ENCODE results near the gene LHB. TPM values are rescaled to one million over a fixed set of nuclear protein-coding genes. Genes with fewer than 3 reads are reported as not detected.
A peak's percentile ranks its signal among the peaks of the same experiment; 100 is the strongest.
"Not testable (repeated sequence)": the region's sequence is repeated elsewhere in the genome, so short reads cannot be mapped to it uniquely, and the experiment has no call there.

The LHB gene
- total and polyA plus RNA-seq, 2 donors (not counting 1 experiment from before 2014, with no cell fraction given) = not detected

- Histone ChIP-seq H3K4me1 (ENCODE audit: control insufficient read depth, extremely low read depth, insufficient read depth, low read length) (peaks cover 2% of the 10 kb centered on the region), H2AFZ (ENCODE audit: low read length) (peak overlapping the region; percentile 62), H4K20me1 (ENCODE audit: control insufficient read depth, extremely low read depth, insufficient read depth, low read length) (no peaks in the 10 kb centered on the region), H3K36me3 (ENCODE audit: control insufficient read depth, insufficient read depth, low read length) (no peaks in the 10 kb centered on the region), H3K4me3 (replicated peaks in 1 of 4; ENCODE audit: control extremely low read depth in 1 of 4, insufficient read depth in 1 of 4, low read depth in 3 of 4, low read length in 4 of 4) (peak overlapping the region; percentile 45 to 64 (median 52)), H3K27ac (ENCODE audit: insufficient read depth, low read length) (peak overlapping the region; percentile 8), H3K4me2 (ENCODE audit: extremely low read depth, insufficient read depth, low read length) (peak overlapping the region; percentile 94), H3K9ac (ENCODE audit: insufficient read depth, low read length) (peak overlapping the region; percentile 16), H3K27me3 (ENCODE audit: control insufficient read depth, insufficient read depth, low read length) (no peaks in the 10 kb centered on the region), H3K9me3 (ENCODE audit: control insufficient read depth, insufficient read depth, low read depth, low read length) (no peaks in the 10 kb centered on the region), H3K79me2 (ENCODE audit: control insufficient read depth, insufficient read depth, low read length) (no peaks in the 10 kb centered on the region)
- TF ChIP-seq, protein P1, sequence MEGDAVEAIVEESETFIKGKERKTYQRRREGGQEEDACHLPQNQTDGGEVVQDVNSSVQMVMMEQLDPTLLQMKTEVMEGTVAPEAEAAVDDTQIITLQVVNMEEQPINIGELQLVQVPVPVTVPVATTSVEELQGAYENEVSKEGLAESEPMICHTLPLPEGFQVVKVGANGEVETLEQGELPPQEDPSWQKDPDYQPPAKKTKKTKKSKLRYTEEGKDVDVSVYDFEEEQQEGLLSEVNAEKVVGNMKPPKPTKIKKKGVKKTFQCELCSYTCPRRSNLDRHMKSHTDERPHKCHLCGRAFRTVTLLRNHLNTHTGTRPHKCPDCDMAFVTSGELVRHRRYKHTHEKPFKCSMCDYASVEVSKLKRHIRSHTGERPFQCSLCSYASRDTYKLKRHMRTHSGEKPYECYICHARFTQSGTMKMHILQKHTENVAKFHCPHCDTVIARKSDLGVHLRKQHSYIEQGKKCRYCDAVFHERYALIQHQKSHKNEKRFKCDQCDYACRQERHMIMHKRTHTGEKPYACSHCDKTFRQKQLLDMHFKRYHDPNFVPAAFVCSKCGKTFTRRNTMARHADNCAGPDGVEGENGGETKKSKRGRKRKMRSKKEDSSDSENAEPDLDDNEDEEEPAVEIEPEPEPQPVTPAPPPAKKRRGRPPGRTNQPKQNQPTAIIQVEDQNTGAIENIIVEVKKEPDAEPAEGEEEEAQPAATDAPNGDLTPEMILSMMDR (conservative IDR thresholded peaks at IDR 0.05 in 1 of 2, IDR thresholded peaks at IDR 0.05 in 1 of 2; ENCODE audit: low read depth in 1 of 2, low read length in 2 of 2) = peak; percentile 16 to 24
- TF ChIP-seq EZH2 (IDR thresholded peaks at IDR 0.05; ENCODE audit: low read length, missing control alignments) = no peak
- peak; percentile 20 to 59 for DNase-seq (ENCODE audit: low read depth in 2 of 2)
Measured at GRCh38 chr19:49056101-49056901, 39.4 kb upstream of the LHB start.

DNA sequence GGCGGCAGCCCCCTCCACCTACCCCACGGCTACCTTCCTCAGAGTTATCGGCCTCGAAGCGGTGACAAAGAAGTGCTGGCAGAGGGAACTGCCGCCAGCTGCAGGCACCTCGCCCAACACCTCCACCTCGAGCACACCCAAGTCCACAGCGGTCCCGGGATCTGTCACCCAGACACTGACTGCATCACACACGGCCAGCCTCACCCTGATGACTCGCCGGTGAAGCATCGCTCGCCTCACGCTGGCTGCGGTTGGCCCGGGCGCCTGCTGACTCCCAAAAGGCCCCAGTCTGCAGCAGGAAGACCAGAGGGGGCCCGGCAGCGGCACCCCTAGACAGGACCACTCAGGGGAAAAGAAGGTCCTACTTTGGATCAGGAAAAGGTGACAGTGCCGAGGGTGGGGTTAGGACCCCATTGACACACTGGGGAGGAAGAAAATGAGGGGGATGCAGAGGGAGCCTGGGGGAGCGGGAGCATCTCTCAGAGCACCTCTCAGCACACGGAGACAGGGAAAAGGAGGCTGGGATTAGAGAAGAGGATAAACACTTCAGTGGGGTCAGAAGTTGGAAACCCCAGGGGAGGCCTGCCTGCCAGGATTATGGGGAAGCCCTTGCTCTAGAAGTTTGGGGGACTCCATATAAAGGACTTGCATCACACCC, 33.6 kb upstream of the LHB start:
- H3K36me3 ChIP-seq (ENCODE audit: control insufficient read depth, insufficient read depth, low read length); H3K4me3 ChIP-seq (replicated peaks in 1 of 4; ENCODE audit: control extremely low read depth in 1 of 4, insufficient read depth in 1 of 4, low read depth in 3 of 4, low read length in 4 of 4); H3K27me3 ChIP-seq (ENCODE audit: control insufficient read depth, insufficient read depth, low read length); H3K4me1 ChIP-seq (ENCODE audit: control insufficient read depth, extremely low read depth, insufficient read depth, low read length); H4K20me1 ChIP-seq (ENCODE audit: control insufficient read depth, extremely low read depth, insufficient read depth, low read length); H3K9ac ChIP-seq (ENCODE audit: insufficient read depth, low read length); H3K9me3 ChIP-seq (ENCODE audit: control insufficient read depth, insufficient read depth, low read depth, low read length); H3K27ac ChIP-seq (ENCODE audit: insufficient read depth, low read length); H3K79me2 ChIP-seq (ENCODE audit: control insufficient read depth, insufficient read depth, low read length); H2AFZ ChIP-seq (ENCODE audit: low read length); H3K4me2 ChIP-seq (ENCODE audit: extremely low read depth, insufficient read depth, low read length): not testable (repeated sequence)
- peak; percentile 42 to 86 for DNase-seq (ENCODE audit: low read depth in 2 of 2)

- H3K36me3 ChIP-seq (ENCODE audit: control insufficient read depth, insufficient read depth, low read length); H3K4me2 ChIP-seq (ENCODE audit: extremely low read depth, insufficient read depth, low read length); H3K79me2 ChIP-seq (ENCODE audit: control insufficient read depth, insufficient read depth, low read length); H3K27me3 ChIP-seq (ENCODE audit: control insufficient read depth, insufficient read depth, low read length); H3K27ac ChIP-seq (ENCODE audit: insufficient read depth, low read length); H3K4me3 ChIP-seq (replicated peaks in 1 of 4; ENCODE audit: control extremely low read depth in 1 of 4, insufficient read depth in 1 of 4, low read depth in 3 of 4, low read length in 4 of 4); H3K4me1 ChIP-seq (ENCODE audit: control insufficient read depth, extremely low read depth, insufficient read depth, low read length); H2AFZ ChIP-seq (ENCODE audit: low read length); H4K20me1 ChIP-seq (ENCODE audit: control insufficient read depth, extremely low read depth, insufficient read depth, low read length); H3K9ac ChIP-seq (ENCODE audit: insufficient read depth, low read length); H3K9me3 ChIP-seq (ENCODE audit: control insufficient read depth, insufficient read depth, low read depth, low read length); DNase-seq (ENCODE audit: low read depth in 2 of 2): not testable (repeated sequence)
Measured at GRCh38 chr19:49049834-49050233, 32.9 kb upstream of the LHB start.

- H3K9me3 ChIP-seq (ENCODE audit: control insufficient read depth, insufficient read depth, low read depth, low read length); H3K9ac ChIP-seq (ENCODE audit: insufficient read depth, low read length); H3K79me2 ChIP-seq (ENCODE audit: control insufficient read depth, insufficient read depth, low read length); H4K20me1 ChIP-seq (ENCODE audit: control insufficient read depth, extremely low read depth, insufficient read depth, low read length); H3K4me1 ChIP-seq (ENCODE audit: control insufficient read depth, extremely low read depth, insufficient read depth, low read length); H3K36me3 ChIP-seq (ENCODE audit: control insufficient read depth, insufficient read depth, low read length); H3K4me2 ChIP-seq (ENCODE audit: extremely low read depth, insufficient read depth, low read length); H3K27ac ChIP-seq (ENCODE audit: insufficient read depth, low read length); DNase-seq (ENCODE audit: low read depth in 2 of 2); H2AFZ ChIP-seq (ENCODE audit: low read length); H3K27me3 ChIP-seq (ENCODE audit: control insufficient read depth, insufficient read depth, low read length); H3K4me3 ChIP-seq (replicated peaks in 1 of 4; ENCODE audit: control extremely low read depth in 1 of 4, insufficient read depth in 1 of 4, low read depth in 3 of 4, low read length in 4 of 4): not testable (repeated sequence)
Measured at GRCh38 chr19:49049011-49049410, 32.1 kb upstream of the LHB start, which contains the start of gene CGB8. CGB8 (minus strand) TSS chr19:49049111; CDS start chr19:49048739, 372 bp downstream.

- H3K27ac ChIP-seq (ENCODE audit: insufficient read depth, low read length); H3K4me1 ChIP-seq (ENCODE audit: control insufficient read depth, extremely low read depth, insufficient read depth, low read length); H3K36me3 ChIP-seq (ENCODE audit: control insufficient read depth, insufficient read depth, low read length); DNase-seq (ENCODE audit: low read depth in 2 of 2); H2AFZ ChIP-seq (ENCODE audit: low read length); H4K20me1 ChIP-seq (ENCODE audit: control insufficient read depth, extremely low read depth, insufficient read depth, low read length); H3K4me3 ChIP-seq (replicated peaks in 1 of 4; ENCODE audit: control extremely low read depth in 1 of 4, insufficient read depth in 1 of 4, low read depth in 3 of 4, low read length in 4 of 4); H3K27me3 ChIP-seq (ENCODE audit: control insufficient read depth, insufficient read depth, low read length); H3K79me2 ChIP-seq (ENCODE audit: control insufficient read depth, insufficient read depth, low read length); H3K9me3 ChIP-seq (ENCODE audit: control insufficient read depth, insufficient read depth, low read depth, low read length); H3K9ac ChIP-seq (ENCODE audit: insufficient read depth, low read length); H3K4me2 ChIP-seq (ENCODE audit: extremely low read depth, insufficient read depth, low read length): not testable (repeated sequence)
Measured at GRCh38 chr19:49043548-49043947, 26.7 kb upstream of the LHB start, which contains the start of gene CGB5. CGB5 (plus strand) TSS chr19:49043848; CDS start chr19:49044210, 362 bp downstream.

DNA sequence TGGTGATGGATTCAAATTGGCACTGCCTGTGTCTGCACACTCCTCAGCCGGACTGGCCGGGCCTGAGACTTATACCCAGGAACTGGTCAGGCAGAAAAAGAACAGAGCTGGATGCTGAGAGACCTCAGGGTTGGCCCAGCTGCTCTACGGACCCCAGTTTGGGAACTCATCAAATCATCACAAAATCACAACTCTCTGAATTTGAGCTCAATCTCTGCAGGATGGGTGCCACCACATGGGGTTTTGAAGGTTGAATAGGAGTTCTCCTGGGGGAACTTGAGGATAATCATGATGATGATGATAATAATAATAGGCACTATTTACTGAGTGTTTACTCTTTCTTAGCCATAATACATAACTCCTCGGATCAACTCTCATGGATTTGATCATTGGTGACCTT, 25.8 kb upstream of the LHB start:
- not testable (repeated sequence) for H3K4me2 ChIP-seq (ENCODE audit: extremely low read depth, insufficient read depth, low read length); H3K36me3 ChIP-seq (ENCODE audit: control insufficient read depth, insufficient read depth, low read length); H3K9me3 ChIP-seq (ENCODE audit: control insufficient read depth, insufficient read depth, low read depth, low read length); H3K4me1 ChIP-seq (ENCODE audit: control insufficient read depth, extremely low read depth, insufficient read depth, low read length); H4K20me1 ChIP-seq (ENCODE audit: control insufficient read depth, extremely low read depth, insufficient read depth, low read length); H2AFZ ChIP-seq (ENCODE audit: low read length); H3K27me3 ChIP-seq (ENCODE audit: control insufficient read depth, insufficient read depth, low read length); H3K27ac ChIP-seq (ENCODE audit: insufficient read depth, low read length); H3K4me3 ChIP-seq (replicated peaks in 1 of 4; ENCODE audit: control extremely low read depth in 1 of 4, insufficient read depth in 1 of 4, low read depth in 3 of 4, low read length in 4 of 4); H3K9ac ChIP-seq (ENCODE audit: insufficient read depth, low read length); H3K79me2 ChIP-seq (ENCODE audit: control insufficient read depth, insufficient read depth, low read length); DNase-seq (ENCODE audit: low read depth in 2 of 2)
